OCI-LY1 (cell line): ENCODE results near the gene ADGRG1.

Experiments
- H2AFZ ChIP-seq: fragments of 200-600 bp; sonication (generic), shearing (Covaris generic); 2 replicates; pipeline ENCODE4 v1.6.0; 2014; ENCODE audit warnings: antibody characterized with exemption, mild to moderate bottlenecking, low read length
- H3F3A ChIP-seq: fragments of 200-600 bp; sonication (generic), shearing (Covaris generic); 2 replicates; pipeline ENCODE4 v1.6.0; 2014; ENCODE audit warnings: mild to moderate bottlenecking, antibody characterized with exemption, low read length, moderate library complexity; ENCODE audit not compliant: insufficient read depth
- H3K27ac ChIP-seq: fragments of 200-600 bp; sonication (generic); 2 replicates; pipeline ENCODE4 v1.5.1; 2014; ENCODE audit warnings: low read length, mixed run types, mild to moderate bottlenecking, low read depth; ENCODE audit not compliant: poor library complexity, severe bottlenecking
- H3K27me3 ChIP-seq: fragments of 200-600 bp; sonication (generic); 2 replicates; pipeline ENCODE4 v1.6.0; 2014; ENCODE audit warnings: antibody characterized with exemption, mild to moderate bottlenecking, low read length, moderate library complexity; ENCODE audit not compliant: insufficient read depth
- H3K36me3 ChIP-seq: fragments of 200-600 bp; sonication (generic); 2 replicates; pipeline ENCODE4 v1.6.1; 2014; ENCODE audit warnings: mild to moderate bottlenecking, antibody characterized with exemption, low read length, moderate library complexity, mixed read lengths; ENCODE audit not compliant: insufficient read depth
- H3K4me1 ChIP-seq: fragments of 200-600 bp; sonication (generic); 2 replicates; pipeline ENCODE4 v1.5.1; 2014; ENCODE audit warnings: mild to moderate bottlenecking, low read length, moderate library complexity; ENCODE audit not compliant: insufficient read depth, severe bottlenecking
- H3K4me2 ChIP-seq: fragments of 200-600 bp; sonication (generic), shearing (Covaris generic); 2 replicates; pipeline ENCODE4 v1.6.1; 2014; ENCODE audit warnings: low read length
- H3K4me3 ChIP-seq: fragments of 200-600 bp; sonication (generic); 2 replicates; pipeline ENCODE4 v1.5.1; 2014; ENCODE audit warnings: low read length, low read depth, mild to moderate bottlenecking, mixed read lengths; ENCODE audit not compliant: poor library complexity, severe bottlenecking
- H3K79me2 ChIP-seq: fragments of 200-600 bp; shearing (Covaris generic); 2 replicates; pipeline ENCODE4 v1.6.1; 2016; ENCODE audit warnings: mixed run types, low read length, mixed read lengths; ENCODE audit not compliant: insufficient read depth
- H3K9ac ChIP-seq: fragments of 200-600 bp; sonication (generic), shearing (Covaris generic); 2 replicates; pipeline ENCODE4 v1.6.1; 2014; ENCODE audit warnings: mild to moderate bottlenecking, low read length, mixed read lengths
- H3K9me2 ChIP-seq: fragments of 200-600 bp; sonication (generic), shearing (Covaris generic); 2 replicates; pipeline ENCODE4 v1.6.1; 2014; ENCODE audit warnings: low read depth, mild to moderate bottlenecking, low read length, mixed read lengths
- H3K9me3 ChIP-seq: fragments of 200-600 bp; shearing (Covaris generic); 2 replicates; pipeline ENCODE4 v1.6.1; 2014; ENCODE audit warnings: low read length, mixed read lengths
- H4K20me1 ChIP-seq: fragments of 200-600 bp; sonication (generic), shearing (Covaris generic); 2 replicates; pipeline ENCODE4 v1.6.0; 2016; ENCODE audit warnings: mild to moderate bottlenecking, low read length; ENCODE audit not compliant: insufficient read depth
- EZH2 ChIP-seq: fragments of 200-600 bp; sonication (generic), shearing (Covaris generic); IDR thresholded peaks from 2 replicates; pipeline ENCODE4 v1.8.0; 2017; ENCODE audit warnings: borderline replicate concordance, mixed run types, mild to moderate bottlenecking, antibody characterized with exemption, low read length, moderate library complexity, mixed read lengths
- TF ChIP-seq, protein P1 (sequence below): fragments of 200-600 bp; sonication (generic), shearing (Covaris generic); IDR thresholded peaks from 2 replicates; pipeline ENCODE4 v1.5.1; 2017; ENCODE audit warnings: mild to moderate bottlenecking, antibody characterized with exemption, low read length, moderate library complexity, mixed read lengths

Gene ADGRG1

DNA sequence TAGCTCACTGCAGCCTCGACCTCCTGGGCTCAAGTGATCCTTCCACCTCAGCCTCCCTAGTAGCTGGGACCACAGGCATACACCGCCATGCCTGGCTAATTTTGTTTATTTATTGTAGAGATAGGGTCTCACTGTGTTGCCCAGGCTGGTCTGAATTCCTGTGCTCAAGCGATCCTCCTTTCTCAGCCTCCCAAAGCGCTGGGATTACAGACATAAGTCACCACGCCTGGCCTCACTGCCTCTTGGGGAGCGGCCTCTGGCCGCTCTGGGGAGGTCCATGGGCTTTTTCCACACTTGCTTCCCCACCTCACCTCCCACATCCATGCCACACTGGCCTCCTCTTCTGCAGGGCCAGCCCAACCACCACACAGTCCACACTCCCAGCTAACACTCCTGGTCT, 21.4 kb downstream of the ADGRG1 start:
- no peak overlapping the region for H3K9ac ChIP-seq
- no peaks in the 10 kb centered on the region for H3K9me3 ChIP-seq
- no peaks in the 10 kb centered on the region for H4K20me1 ChIP-seq
- H3K4me2 ChIP-seq = no peak overlapping the region
- TF ChIP-seq EZH2 = no peak
- TF ChIP-seq, protein P1, sequence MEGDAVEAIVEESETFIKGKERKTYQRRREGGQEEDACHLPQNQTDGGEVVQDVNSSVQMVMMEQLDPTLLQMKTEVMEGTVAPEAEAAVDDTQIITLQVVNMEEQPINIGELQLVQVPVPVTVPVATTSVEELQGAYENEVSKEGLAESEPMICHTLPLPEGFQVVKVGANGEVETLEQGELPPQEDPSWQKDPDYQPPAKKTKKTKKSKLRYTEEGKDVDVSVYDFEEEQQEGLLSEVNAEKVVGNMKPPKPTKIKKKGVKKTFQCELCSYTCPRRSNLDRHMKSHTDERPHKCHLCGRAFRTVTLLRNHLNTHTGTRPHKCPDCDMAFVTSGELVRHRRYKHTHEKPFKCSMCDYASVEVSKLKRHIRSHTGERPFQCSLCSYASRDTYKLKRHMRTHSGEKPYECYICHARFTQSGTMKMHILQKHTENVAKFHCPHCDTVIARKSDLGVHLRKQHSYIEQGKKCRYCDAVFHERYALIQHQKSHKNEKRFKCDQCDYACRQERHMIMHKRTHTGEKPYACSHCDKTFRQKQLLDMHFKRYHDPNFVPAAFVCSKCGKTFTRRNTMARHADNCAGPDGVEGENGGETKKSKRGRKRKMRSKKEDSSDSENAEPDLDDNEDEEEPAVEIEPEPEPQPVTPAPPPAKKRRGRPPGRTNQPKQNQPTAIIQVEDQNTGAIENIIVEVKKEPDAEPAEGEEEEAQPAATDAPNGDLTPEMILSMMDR = no peak
- no peaks in the 10 kb centered on the region for H3K9me2 ChIP-seq
- no peaks in the 10 kb centered on the region for H3F3A ChIP-seq
- no peaks in the 10 kb centered on the region for H3K4me1 ChIP-seq
- H3K27ac ChIP-seq = no peak overlapping the region
- H2AFZ ChIP-seq = no peak overlapping the region
- H3K4me3 ChIP-seq = no peak overlapping the region
- no peaks in the 10 kb centered on the region for H3K79me2 ChIP-seq
- H3K27me3 ChIP-seq = 0 out of 2 replicates have a peak, but pooled peaks cover 3% of the 10 kb centered on the region
- H3K36me3 ChIP-seq = no peaks in the 10 kb centered on the region

DNA sequence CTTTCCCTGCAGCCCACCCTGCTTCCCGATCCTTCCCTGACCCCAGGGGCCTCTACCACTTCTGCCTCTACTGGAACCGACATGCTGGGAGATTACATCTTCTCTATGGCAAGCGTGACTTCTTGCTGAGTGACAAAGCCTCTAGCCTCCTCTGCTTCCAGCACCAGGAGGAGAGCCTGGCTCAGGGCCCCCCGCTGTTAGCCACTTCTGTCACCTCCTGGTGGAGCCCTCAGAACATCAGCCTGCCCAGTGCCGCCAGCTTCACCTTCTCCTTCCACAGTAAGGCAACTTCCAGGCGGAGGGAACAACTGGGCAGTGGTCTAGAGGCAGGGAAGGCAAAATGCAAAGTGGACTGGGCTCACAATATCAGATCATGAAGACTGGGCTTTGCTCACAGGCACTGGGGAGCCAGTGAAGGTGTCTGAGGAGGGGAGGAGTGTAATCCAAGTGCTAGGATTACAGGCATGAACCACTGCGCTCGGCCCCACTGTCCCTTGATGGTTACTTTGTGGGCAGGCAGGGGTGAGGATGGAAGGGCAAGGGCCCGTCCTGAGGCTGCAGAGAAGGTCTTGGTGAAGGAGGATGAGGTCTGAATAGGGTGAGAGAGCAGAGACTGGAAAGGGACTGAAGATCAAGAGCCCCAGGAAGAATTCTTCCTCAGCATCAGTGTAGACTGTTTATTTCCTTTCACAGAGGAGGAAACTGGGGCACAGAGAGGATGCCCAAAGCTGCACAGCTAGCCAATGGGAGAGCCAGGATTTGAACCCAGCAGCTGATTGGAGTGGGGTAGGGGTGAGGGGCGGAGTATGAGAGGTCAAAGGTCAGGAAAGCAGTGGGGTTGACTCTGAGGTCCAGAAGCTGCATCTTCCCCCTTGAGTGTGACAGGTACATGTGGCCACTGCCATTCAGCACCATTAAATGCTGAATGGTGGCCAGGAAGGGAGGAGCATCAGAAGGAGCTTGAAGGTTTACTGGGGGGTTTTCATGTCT, 23.2 kb downstream of the ADGRG1 start:
- H4K20me1 ChIP-seq = no peaks in the 10 kb centered on the region
- no peaks in the 10 kb centered on the region for H3K9me2 ChIP-seq
- H2AFZ ChIP-seq = no peak overlapping the region
- H3K9me3 ChIP-seq = no peaks in the 10 kb centered on the region
- H3F3A ChIP-seq = no peaks in the 10 kb centered on the region
- no peak for TF ChIP-seq EZH2
- TF ChIP-seq, protein P1 = no peak
- H3K79me2 ChIP-seq = no peaks in the 10 kb centered on the region
- H3K4me3 ChIP-seq = no peak overlapping the region
- H3K9ac ChIP-seq = no peak overlapping the region
- H3K27me3 ChIP-seq = 0 out of 2 replicates have a peak, but pooled peaks cover 10% of the 10 kb centered on the region
- H3K27ac ChIP-seq = no peak overlapping the region
- no peak overlapping the region for H3K4me2 ChIP-seq
- H3K36me3 ChIP-seq = no peaks in the 10 kb centered on the region
- H3K4me1 ChIP-seq = no peaks in the 10 kb centered on the region

DNA sequence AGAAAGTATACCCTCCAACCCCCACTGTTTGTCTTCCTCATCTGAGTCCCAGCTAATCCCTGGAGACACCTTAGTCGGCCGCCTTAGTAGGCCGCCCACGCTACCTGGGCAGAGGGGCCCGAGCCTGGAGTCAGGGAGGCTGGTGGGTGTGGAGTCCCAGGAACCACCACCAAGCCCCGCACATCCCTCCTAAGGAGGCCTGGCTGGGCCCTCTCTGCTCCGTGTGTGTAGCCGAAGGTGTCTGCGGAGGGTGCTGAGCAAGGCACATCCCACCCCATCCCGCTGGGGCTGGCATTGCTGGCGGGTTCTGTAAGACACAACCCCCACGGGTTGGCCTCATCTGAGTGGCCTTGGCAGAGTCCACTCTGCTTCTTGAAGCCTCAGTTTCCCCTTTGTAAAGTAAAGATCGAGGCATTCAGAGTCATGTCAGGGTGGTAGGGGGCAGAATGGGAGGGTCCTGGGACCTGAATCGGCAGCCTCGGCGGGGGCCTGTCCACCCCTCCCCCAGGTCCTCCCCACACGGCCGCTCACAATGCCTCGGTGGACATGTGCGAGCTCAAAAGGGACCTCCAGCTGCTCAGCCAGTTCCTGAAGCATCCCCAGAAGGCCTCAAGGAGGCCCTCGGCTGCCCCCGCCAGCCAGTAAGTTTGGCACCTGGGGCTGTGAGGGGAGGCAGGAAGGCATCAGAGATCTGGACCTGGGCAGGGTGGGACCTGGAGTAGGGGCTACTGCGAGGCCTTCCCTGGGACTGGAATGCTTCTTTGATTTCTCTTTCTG, 24.5 kb downstream of the ADGRG1 start:
- no peaks in the 10 kb centered on the region for H3K4me1 ChIP-seq
- TF ChIP-seq EZH2 = no peak
- TF ChIP-seq, protein P1 = no peak

More for the DNA sequence above, 24.5 kb downstream of the ADGRG1 start:
- H3K27ac ChIP-seq = no peak overlapping the region
- H3K79me2 ChIP-seq = no peaks in the 10 kb centered on the region
- H3K9ac ChIP-seq = no peak overlapping the region
- no peak overlapping the region for H3K4me3 ChIP-seq
- H3K9me3 ChIP-seq = no peaks in the 10 kb centered on the region
- no peak overlapping the region for H2AFZ ChIP-seq
- no peak overlapping the region for H3K4me2 ChIP-seq
- H3K36me3 ChIP-seq = no peaks in the 10 kb centered on the region
- H3K27me3 ChIP-seq = 0 out of 2 replicates have a peak, but pooled peaks cover 10% of the 10 kb centered on the region
- H3K9me2 ChIP-seq = no peaks in the 10 kb centered on the region
- H3F3A ChIP-seq = no peaks in the 10 kb centered on the region
- H4K20me1 ChIP-seq = no peaks in the 10 kb centered on the region
